NCI-H1417 (cell line): ENCODE measurements around the gene CPLX4.
"Not testable (repeated sequence)": the region's sequence is repeated elsewhere in the genome, so short reads cannot be mapped to it uniquely, and the experiment has no call there.

ENCODE experiments used
- DNase-seq, 3 experiments: peaks; one replicate each; lab custom pipeline; 2025; lab: John Stamatoyannopoulos, UW

Gene CPLX4

DNA sequence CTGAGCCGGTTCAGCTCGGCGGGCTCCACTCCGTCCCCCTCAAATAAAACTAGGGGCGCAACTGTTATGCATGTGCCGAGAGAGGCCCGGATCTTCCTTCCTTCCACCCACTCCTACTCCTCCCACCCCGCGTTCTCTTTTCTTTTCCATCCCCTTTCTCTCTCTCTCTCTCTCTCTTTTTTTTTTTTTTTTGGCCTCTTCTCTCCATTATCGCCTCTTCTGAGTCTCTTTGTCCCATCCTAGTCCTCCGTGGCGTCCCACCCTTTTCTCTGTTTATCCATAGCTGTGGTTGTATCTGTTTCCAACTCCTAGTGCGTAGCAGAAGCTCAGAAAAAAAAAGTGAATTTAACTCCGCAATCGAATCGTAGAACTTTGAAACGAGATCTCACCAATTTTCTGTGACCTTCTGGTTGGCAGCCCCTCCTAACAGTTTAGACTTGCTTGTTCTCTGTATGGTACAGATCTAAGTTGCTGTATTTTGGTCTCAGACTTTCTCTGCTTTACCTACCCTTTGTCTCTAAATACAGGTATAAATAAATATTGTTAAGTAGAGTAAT is 48.8 kb downstream of the CPLX4 start:
- DNase-seq, result no peak

DNA sequence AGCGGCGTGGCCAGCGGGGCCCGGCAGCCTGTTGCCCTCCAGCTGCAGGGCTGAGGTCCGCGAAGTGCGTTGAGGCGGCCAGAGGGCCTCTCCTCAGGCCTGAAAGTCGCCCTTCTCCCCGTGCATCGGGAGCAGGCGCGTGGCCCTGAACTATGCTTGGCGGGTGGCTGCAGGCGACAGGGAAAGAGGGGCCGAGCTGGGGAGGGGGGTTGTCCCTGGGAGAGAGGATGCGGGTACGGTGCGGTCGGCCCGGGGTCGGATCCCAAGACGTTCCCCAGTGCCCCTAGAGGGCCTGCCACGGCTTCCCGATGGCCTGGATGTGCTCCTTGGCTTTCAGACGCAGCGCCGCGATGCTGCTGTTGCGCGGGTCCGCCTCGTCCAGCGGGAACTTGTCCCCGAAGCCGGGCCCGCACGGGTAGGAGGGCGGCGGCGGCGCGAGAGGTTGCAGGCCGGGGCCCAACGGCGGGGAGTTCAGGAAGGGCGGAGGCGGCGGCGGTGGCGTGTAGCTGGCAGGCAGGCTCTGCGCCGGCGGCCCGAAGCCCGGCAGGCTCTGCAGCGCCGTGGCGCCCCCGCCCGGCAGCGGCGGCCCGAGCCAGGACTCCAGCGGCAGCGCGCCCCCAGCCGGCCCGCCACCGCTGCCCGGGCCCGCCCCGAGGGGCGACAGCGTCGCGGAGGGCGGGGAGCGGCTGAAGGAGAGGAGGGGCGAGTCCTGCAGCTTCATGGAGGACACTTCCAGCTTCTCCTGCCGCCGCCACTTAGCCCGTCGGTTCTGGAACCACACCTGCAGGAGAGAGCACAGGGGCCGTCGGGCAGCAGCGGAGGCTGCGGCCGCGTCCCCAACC is 49.5 kb downstream of the CPLX4 start:
- peak in 1 of 3 experiments; percentile 24 for DNase-seq

DNA sequence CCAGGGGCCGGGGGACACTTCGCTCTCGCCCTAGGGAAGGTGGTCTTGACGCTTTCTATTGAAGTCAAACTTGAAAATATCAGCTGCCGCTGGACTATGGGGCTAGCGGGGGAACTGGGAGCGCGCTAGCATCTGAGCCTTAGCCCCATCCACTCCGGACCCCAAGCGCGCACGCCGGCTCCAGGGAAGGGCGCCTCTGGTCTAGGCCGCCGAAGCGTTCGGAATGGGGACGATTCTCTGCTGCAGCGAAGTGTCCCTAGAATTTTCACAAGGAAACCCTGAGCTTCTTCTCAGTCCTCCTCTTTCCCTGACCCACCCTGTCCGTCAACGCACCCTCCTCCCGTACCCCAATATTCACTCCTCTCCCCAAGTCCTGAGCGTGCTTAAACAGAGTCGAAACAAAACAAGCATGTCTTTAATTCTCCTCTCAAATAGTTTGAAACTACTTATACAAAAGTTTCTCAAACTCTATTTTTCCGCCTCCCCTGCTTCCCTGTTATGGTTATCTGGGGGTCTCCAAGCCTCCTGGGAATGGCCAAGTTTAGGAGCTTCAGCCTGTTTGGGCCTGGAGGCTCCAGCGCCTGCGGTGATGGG is 50.2 kb downstream of the CPLX4 start:
- DNase-seq, result no peak

DNA sequence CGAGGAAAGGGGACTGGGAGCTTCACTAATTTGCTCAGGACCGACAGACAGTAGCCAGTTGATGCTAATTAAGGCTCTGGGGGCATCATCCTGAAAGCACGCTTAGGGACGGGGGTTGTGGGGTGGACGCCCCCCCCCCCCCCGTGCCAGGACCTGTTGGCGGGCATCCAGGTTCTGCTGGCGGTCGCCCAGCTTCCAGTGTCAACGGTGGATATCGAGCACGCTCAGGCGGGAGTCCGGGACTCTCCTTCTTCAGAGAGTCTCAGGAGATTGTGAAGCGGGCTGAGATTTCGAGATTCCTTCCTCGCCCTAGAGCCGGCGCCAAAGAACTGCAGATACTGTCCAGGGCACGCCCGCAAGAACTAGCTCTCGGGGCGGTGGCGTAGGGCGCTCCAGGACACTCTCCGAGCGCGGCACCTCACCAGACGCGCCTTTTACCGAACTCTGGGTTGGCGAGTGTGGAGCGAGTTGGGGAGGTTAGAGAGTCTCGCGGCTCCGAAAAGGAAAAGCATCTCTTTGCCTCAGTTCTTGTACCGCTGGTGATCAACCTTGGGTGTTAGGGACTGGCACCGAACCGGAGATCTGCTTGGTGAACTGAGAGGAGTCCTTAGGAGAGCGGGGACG is 50.8 kb downstream of the CPLX4 start:
- DNase-seq, result no peak

DNA sequence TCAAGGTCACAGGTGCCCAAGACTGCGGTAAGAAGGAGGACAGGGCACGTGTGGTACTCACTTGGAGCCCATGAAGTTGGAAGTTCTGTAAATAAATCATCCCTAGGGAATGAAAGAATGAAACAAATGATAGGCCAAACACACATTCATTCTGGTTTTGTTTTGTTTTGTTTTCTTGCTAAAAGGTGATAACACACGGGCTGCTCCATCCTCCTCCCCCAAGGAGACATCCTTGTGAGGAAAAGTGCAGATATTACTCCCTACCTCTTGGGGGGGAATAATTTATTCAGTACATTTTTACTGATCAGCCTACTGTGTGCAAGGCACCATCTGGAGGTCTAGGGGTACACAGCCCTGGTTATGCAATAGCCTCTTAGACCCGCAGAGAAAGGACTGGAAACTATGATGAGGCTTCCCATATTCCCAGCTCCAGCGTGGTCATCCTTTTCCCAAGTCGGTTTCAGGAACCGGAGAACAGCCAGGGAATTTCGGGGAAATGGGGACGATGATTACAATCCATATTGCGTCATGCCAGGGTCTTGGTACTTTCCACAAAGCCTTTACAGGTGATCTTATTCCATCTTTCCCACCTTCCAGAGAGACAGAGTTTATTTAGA is 51.5 kb downstream of the CPLX4 start:
- DNase-seq, result no peak

DNA sequence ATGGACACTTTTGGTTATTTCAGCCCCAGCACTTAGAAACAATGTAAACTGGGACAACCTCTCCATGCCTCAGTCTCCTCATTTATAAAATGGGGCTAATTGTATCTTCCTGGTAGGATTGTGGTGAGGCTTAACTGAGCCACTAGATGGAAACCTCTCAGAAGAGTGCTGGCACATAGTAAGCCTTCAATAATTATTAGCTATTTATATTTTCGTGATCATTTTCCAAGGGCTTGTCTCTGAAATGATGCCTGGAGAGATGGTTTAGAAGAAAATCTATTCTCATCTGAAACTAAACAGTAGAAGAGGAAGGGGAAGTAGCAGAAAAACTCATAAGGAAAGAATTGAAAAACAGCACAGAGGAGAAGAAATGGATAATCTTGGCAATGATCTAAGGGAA is 52.0 kb downstream of the CPLX4 start:
- DNase-seq, result no peak

DNA sequence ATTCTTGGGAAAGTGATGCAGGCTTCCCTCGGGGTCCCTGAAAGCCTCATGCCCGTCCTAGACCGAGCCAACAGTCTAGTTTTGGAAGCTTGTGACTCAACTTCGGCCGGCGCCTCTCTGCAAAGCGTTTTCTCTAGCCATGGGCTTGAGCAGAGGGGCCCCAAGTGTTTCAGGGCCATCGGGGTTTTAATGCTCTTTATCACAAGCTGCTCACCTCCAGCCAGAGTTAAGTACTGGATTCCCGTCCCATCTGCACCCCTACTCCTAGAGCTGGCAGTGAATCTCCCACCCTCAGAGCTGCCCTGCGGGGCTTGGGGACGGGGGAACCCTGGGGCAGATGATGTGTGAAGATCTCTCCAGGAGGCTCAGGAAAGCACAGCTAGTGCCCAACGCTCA is 52.5 kb downstream of the CPLX4 start:
- no peak for DNase-seq

DNA sequence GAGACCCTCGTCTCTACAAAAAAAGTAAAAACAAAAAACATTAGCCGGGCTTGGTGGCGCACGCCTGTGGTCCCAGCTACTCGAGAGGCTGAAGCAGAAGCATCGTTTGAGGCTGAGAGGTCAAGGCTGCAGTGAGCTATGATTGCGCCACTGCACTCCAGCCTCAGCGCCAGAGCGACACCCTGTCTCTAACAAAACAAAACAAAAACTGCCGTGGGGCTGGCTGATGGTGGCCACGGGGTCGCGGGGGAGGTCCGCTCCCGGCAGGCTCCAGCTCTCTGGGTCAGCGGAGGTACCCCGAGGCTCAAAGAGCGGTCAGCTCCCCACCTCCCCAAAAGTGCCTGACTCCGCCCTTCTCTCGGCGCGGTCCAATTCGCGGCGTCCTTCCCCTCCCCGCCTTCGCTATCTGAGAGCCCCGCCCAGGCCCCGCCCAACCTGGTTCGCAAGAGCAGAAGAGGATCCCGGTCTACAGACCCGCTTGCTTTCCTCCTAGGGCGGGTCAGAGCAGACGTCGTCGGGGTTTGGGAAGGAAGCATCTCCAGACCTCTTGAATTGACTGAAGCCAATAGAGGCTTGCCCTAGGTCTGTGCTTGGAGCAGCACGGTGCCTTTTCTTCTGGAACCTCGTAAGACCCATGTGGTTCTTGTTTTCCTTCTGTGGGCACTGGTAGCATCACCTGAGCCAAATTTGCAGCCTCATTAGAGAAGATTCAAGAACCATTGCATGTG is 53.0 kb downstream of the CPLX4 start:
- DNase-seq, result peak in 1 of 3 experiments; percentile 40

DNA sequence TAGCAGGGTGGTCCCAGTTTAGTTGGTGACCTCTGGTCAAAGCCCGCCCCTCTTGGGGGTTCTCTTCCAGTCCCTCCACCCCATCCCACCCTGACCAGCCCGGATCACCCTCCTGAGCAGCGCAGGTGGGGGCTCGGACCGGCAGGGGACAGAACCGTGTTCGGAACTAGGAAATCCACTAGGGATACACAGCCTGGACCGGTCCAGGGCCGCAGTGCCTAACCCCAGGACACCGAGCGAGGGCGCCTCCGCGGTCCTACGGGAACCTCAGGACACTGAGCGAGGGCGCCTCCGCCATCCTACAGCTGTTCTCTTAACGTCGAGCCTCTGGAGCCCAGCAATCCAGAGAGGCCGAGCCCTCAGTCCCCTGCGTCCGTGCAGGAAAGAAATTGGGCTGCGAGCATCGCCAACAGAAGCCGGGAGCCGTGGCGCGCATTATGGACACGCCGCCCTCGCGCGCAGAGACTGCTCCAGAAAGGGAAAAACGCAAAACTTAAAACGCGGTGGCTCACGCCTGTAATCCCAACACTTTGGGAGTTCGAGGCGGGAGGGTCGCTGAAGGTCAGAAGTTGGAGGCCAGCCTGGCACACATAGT is 53.7 kb downstream of the CPLX4 start:
- no peak for DNase-seq

DNA sequence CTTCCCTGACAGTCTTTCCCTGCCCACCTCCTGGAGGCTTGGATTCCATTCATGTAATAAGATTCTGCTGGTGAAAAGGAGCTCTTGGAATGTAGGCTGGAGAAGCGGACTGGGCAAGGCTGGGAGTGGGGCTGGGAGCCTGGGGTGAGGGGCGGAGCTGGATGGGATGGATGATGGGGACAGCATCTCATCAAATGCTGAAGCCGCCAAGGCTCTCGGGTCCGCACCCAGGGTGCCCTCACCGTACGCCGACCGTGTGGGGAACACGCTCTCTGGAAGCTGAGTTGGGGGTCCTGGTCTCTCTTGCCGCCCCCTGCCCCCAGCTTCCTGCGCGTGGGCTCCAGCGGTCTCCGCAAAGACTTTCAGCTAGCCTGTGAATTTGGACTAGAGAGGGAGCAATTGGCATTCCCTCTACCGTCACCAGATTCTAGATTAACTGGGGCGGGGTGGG is 54.3 kb downstream of the CPLX4 start:
- no peak for DNase-seq

DNA sequence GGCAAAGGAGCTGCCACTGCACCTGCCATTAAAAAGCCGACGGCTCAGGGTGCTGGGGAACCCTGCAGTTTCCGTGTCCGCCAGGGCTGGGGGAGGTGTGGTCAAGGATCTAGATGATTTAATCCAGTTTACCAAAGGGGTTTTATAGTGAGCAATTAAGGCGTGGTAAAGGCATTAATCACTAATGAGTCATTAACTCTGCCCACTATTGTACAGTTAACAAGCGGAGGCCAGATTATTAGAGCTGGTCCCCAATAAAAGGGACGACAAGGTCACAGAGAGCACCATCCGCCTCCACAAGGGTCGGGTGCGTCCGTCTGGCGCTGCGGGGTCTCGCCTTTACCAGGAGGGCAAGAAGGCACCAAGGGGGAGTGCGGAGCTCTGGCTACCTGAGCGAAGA is 54.8 kb downstream of the CPLX4 start:
- peak in 1 of 3 experiments; percentile 49 for DNase-seq

DNA sequence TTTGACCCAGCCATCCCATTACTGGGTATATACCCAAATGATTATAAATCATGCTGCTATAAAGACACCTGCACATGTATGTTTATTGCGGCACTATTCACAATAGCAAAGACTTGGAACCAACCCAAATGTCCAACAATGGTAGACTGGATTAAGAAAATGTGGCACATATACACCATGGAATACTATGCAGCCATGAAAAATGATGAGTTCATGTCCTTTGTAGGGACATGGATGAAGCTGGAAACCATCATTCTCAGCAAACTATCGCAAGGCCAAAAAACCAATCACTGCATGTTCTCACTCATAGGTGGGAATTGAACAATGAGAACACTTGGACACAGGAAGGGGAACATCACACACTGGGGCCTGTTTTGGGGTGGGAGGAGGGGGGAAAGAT is 56.2 kb downstream of the CPLX4 start:
- DNase-seq, result not testable (repeated sequence)

DNA sequence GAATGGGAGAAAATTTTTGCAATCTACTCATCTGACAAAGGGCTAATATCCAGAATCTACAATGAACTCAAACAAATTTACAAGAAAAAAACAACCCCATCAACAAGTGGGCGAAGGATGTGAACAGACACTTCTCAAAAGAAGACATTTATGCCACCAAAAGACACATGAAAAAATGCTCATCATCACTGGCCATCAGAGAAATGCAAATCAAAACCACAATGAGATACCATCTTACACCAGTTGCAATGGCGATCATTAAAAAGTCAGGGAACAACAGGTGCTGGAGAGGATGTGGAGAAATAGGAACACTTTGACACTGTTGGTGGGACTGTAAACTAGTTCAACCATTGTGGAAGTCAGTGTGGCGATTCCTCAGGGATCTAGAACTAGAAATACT is 56.6 kb downstream of the CPLX4 start:
- DNase-seq, result not testable (repeated sequence)

DNA sequence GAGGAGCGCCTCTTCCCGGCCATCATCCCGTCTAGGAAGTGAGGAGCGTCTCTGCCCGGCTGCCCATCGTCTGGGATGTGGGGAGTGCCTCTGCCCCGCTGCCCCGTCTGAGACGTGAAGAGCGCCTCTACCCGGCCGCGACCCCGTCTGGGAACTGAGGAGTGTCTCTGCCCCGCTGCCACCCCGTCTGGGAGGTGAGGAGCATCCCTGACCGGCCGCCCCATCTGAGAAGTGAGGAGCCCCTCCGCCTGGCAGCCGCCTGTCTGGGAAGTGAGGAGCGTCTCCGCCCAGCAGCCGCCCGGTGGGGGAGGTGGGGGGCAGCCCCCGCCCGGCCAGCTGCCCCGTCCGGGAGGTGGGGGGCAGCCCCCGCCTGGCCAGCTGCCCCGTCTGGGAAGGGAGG is 63.0 kb downstream of the CPLX4 start:
- DNase-seq, result not testable (repeated sequence)

DNA sequence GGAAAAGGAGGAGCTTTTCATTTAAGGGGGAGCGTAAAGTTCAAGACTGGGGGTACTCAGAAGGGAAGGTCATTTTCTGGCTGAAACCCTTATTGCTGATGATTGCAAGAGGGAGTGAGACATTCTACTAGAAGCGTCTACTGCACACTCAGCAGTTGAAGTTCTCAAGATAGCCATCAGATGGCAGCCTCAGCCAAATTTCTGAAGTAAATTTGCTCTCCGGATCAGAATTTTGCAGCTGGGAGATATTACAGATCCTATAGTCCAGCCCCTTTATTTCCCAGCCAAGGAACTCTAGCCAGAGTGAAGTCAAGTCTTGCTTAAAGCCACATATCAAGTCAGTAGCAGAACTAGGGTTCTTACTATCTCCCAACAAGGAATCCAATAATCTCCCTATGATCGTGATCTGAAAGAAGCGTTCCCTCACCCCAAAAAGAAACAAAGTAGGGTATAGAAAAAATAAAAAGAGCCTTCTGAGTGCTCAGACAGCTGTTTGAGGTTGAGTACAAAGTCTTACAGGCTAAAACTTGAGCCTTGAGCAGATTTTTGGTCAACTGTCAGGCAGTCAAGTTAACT is 69.2 kb downstream of the CPLX4 start:
- peak; percentile 74 to 97 (median 90) for DNase-seq

DNA sequence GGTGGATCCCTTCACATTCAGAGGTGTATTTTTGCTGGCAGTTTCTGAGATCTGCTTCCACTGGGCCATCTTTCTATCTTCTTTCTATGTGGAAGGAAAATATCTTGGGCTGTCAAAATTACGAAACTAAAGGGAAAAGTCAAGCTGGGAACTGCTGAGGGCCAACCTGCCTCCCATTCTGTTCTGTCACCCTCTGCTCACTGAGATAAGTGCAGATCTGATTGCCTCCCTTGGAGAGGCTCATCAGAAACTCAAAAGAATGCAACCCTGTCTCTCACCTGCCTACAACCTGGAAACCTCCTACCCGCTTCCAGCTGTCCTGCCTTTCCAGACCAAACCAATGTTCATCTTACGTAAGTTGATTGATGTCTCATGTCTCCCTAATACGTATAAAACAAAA is 71.7 kb downstream of the CPLX4 start:
- no peak for DNase-seq
